Measurements from ENCODE around the gene OTOGL.

The OTOGL gene

GRCh38 chr12:80166751-80167150, 67.4 kb downstream of the OTOGL start:
- Histone ChIP-seq H3K9me3 (no peaks in the 10 kb centered on the region), H3K27me3 (no peaks in the 10 kb centered on the region), H3K4me3 (ENCODE audit: low read depth in 1 of 2, low read length in 1 of 2) (no peak overlapping the region), H3K27ac (no peak overlapping the region), H3K4me1 (ENCODE audit: control insufficient read depth in 1 of 2, insufficient read depth in 1 of 2, low read depth in 1 of 2, low read length in 1 of 2) (no peaks in the 10 kb centered on the region), H3K36me3 (no peaks in the 10 kb centered on the region)
- no peak for TF ChIP-seq CTCF (IDR thresholded peaks at IDR 0.05)

- no peaks in the 10 kb centered on the region for H3K9me3 ChIP-seq
Measured at GRCh38 chr12:80168936-80169335, 69.6 kb downstream of the OTOGL start.

GRCh38 chr12:80170915-80171314, 71.6 kb downstream of the OTOGL start:
- Histone ChIP-seq H3K27ac (no peak overlapping the region), H3K4me1 (ENCODE audit: control insufficient read depth in 1 of 2, insufficient read depth in 1 of 2, low read depth in 1 of 2, low read length in 1 of 2) (no peaks in the 10 kb centered on the region), H3K4me3 (ENCODE audit: low read depth in 1 of 2, low read length in 1 of 2) (no peak overlapping the region), H3K36me3 (no peaks in the 10 kb centered on the region), H3K27me3 (no peaks in the 10 kb centered on the region), H3K9me3 (no peaks in the 10 kb centered on the region)
- no peak for TF ChIP-seq CTCF (IDR thresholded peaks at IDR 0.05)

More at GRCh38 chr12:80168936-80169335, 69.6 kb downstream of the OTOGL start:
- no peak overlapping the region for H3K4me3 ChIP-seq (ENCODE audit: low read depth in 1 of 2, low read length in 1 of 2)
- no peaks in the 10 kb centered on the region for H3K27me3 ChIP-seq
- H3K36me3 ChIP-seq, result no peaks in the 10 kb centered on the region
- TF ChIP-seq CTCF (IDR thresholded peaks at IDR 0.05), result no peak
- no peaks in the 10 kb centered on the region for H3K4me1 ChIP-seq (ENCODE audit: control insufficient read depth in 1 of 2, insufficient read depth in 1 of 2, low read depth in 1 of 2, low read length in 1 of 2)
- no peak overlapping the region for H3K27ac ChIP-seq

- no peaks in the 10 kb centered on the region for H3K27me3 ChIP-seq
- no peaks in the 10 kb centered on the region for H3K9me3 ChIP-seq
- no peaks in the 10 kb centered on the region for H3K36me3 ChIP-seq
- no peak overlapping the region for H3K27ac ChIP-seq
- H3K4me1 ChIP-seq (ENCODE audit: control insufficient read depth in 1 of 2, insufficient read depth in 1 of 2, low read depth in 1 of 2, low read length in 1 of 2), result no peaks in the 10 kb centered on the region
- TF ChIP-seq CTCF (IDR thresholded peaks at IDR 0.05), result no peak
- H3K4me3 ChIP-seq (ENCODE audit: low read depth in 1 of 2, low read length in 1 of 2), result no peak overlapping the region
Measured at GRCh38 chr12:80173083-80173864, 73.9 kb downstream of the OTOGL start.

- TF ChIP-seq CTCF (IDR thresholded peaks at IDR 0.05), result no peak
- no peaks in the 10 kb centered on the region for H3K36me3 ChIP-seq
- no peaks in the 10 kb centered on the region for H3K27me3 ChIP-seq
- H3K4me3 ChIP-seq (ENCODE audit: low read depth in 1 of 2, low read length in 1 of 2), result no peak overlapping the region
- no peaks in the 10 kb centered on the region for H3K4me1 ChIP-seq (ENCODE audit: control insufficient read depth in 1 of 2, insufficient read depth in 1 of 2, low read depth in 1 of 2, low read length in 1 of 2)
- no peaks in the 10 kb centered on the region for H3K9me3 ChIP-seq
- no peak overlapping the region for H3K27ac ChIP-seq
Measured at GRCh38 chr12:80175307-80175930, 76.1 kb downstream of the OTOGL start.
